ENCODE data around the gene SNORC.

- no peak for TF ChIP-seq POLR2A (IDR thresholded peaks at IDR 0.05)
- no peak for TF ChIP-seq CTCF (IDR thresholded peaks at IDR 0.05)
- no peak for TF ChIP-seq EP300 (IDR thresholded peaks at IDR 0.05)
- no peak for TF ChIP-seq POLR2AphosphoS5 (IDR thresholded peaks at IDR 0.05)
These were observed 20.0 kb upstream of the SNORC start for GRCh38 chr2:232850039-232850438.

Measured in suprapubic skin (tissue), 4 donors.